ENCODE data around the gene BYSL. TPM values are rescaled to one million over a fixed set of nuclear protein-coding genes. Genes with fewer than 3 reads are reported as not detected.

Gene BYSL
- total and polyA plus RNA-seq, 9 donors = 4.8 to 29.2 (median 13.6) TPM

GRCh38 chr6:41960028-41960427 is 38.7 kb downstream of the BYSL start:
- no peak for DNase-seq
- no peaks in the 10 kb centered on the region for H3K9me3 ChIP-seq
- no peak for TF ChIP-seq POLR2A (IDR thresholded peaks at IDR 0.05)
- TF ChIP-seq EP300 (IDR thresholded peaks at IDR 0.05) = no peak
- TF ChIP-seq CTCF (IDR thresholded peaks at IDR 0.05) = no peak
- H3K36me3 ChIP-seq = no peaks in the 10 kb centered on the region
- intact Hi-C loops (cut with DNase I) = no loop called here
- no peaks in the 10 kb centered on the region for H3K4me1 ChIP-seq (ENCODE audit: insufficient read depth)
- no peak overlapping the region for H3K4me3 ChIP-seq
- H3K27ac ChIP-seq = no peak overlapping the region
- 93 to 95% (median 95%) methylated on average over 4 of the region's 4 CpGs for WGBS, 3 donors
- H3K27me3 ChIP-seq = no peaks in the 10 kb centered on the region

GRCh38 chr6:41963371-41963770 is 42.1 kb downstream of the BYSL start:
- Histone ChIP-seq H3K4me3 (no peak overlapping the region), H3K4me1 (ENCODE audit: insufficient read depth) (no peaks in the 10 kb centered on the region), H3K36me3 (no peaks in the 10 kb centered on the region), H3K27me3 (no peaks in the 10 kb centered on the region), H3K9me3 (no peaks in the 10 kb centered on the region), H3K27ac (no peak overlapping the region)
- WGBS, 3 donors = 10 to 33% (median 14%) methylated on average over 1 of the region's 1 CpG
- intact Hi-C loops (cut with DNase I) = no loop called here
- no peak for DNase-seq
- TF ChIP-seq CTCF (IDR thresholded peaks at IDR 0.05) (no peak), EP300 (IDR thresholded peaks at IDR 0.05) (no peak), POLR2A (IDR thresholded peaks at IDR 0.05) (no peak)

GRCh38 chr6:41964201-41964887 is 43.0 kb downstream of the BYSL start:
- 67 to 91% (median 85%) methylated on average over 2 of the region's 2 CpGs for WGBS, 3 donors
- no peaks in the 10 kb centered on the region for H3K27me3 ChIP-seq
- H3K4me3 ChIP-seq = no peak overlapping the region
- no peak for DNase-seq
- H3K27ac ChIP-seq = no peak overlapping the region
- H3K36me3 ChIP-seq = no peaks in the 10 kb centered on the region
- no peaks in the 10 kb centered on the region for H3K4me1 ChIP-seq (ENCODE audit: insufficient read depth)
- intact Hi-C loops (cut with DNase I) = no loop called here
- no peak for TF ChIP-seq CTCF (IDR thresholded peaks at IDR 0.05)
- TF ChIP-seq EP300 (IDR thresholded peaks at IDR 0.05) = no peak
- TF ChIP-seq POLR2A (IDR thresholded peaks at IDR 0.05) = no peak
- H3K9me3 ChIP-seq = no peaks in the 10 kb centered on the region

GRCh38 chr6:41965429-41966213 is 44.3 kb downstream of the BYSL start:
- Histone ChIP-seq H3K9me3 (no peaks in the 10 kb centered on the region), H3K4me3 (no peak overlapping the region), H3K36me3 (no peaks in the 10 kb centered on the region), H3K27ac (no peak overlapping the region), H3K27me3 (no peaks in the 10 kb centered on the region), H3K4me1 (ENCODE audit: insufficient read depth) (no peaks in the 10 kb centered on the region)
- 55 to 73% (median 68%) methylated on average over 11 of the region's 11 CpGs for WGBS, 3 donors
- no peak for DNase-seq
- TF ChIP-seq CTCF (IDR thresholded peaks at IDR 0.05) (no peak), POLR2A (IDR thresholded peaks at IDR 0.05) (no peak), EP300 (IDR thresholded peaks at IDR 0.05) (no peak)
- intact Hi-C loops (cut with DNase I) = no loop called here
